Measurements from ENCODE around the gene CNTNAP5.

The CNTNAP5 gene

GRCh38 chr2:124837496-124837895 is 812.4 kb downstream of the CNTNAP5 start:
- no peak for DNase-seq

DNA sequence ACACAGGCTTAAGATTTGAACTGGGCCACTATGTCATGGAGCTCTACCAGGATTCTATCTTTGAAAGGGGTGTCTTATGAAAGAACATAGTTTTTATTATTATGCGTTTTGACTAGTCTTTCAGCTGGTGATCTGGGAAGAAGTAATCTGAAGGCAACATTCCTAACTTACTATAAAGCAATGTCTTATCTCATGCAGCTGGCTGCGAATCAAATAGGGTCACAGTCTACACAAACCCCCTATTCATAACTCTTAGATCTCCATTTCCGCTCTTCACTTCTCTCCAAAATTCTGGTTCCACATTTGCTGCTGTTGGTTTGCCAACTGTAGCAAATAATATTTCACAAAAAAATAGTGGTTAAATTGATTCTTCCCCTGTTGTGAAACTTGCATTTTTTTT is 813.3 kb downstream of the CNTNAP5 start:
- no peak for DNase-seq

- no peak for DNase-seq
These were observed 842.2 kb downstream of the CNTNAP5 start for GRCh38 chr2:124867247-124867646.

DNA sequence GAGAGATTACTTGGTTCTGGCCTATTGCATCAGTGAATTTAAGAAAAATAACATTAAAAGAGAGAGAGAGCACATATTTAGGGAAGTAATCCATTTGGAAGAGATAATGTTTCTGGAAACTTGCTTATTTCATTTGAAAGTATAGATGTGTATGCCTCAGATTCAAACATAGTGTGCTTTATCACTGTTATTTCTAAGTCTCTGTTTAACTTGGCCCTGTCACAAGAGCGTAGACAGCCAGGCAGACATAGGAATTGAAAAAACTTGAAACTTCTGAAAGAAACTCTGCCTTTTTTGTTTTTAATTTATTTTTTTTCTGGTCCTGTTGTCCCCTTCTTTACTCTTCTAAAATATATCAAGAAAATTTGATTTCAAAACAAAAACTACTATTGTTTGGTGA is 849.1 kb downstream of the CNTNAP5 start:
- no peak for DNase-seq

DNA sequence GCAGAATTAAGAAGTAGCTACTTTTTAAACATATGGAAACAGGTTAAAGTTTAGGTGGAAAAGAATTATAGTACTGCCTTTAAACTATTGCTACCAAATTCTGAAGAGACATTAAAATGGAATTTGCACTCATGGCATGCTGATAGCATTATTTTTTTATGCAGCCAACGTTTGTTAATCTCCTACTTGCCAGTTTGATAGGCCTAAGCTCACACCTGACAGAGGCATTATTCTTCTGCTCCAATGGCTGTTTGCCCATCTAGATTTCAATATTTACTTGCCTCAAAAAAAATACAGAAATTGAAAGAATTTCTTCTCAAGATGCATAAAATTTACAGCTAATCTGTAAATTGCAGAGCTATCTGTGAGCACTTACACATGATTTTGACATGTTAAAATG is 849.6 kb downstream of the CNTNAP5 start:
- no peak for DNase-seq

DNA sequence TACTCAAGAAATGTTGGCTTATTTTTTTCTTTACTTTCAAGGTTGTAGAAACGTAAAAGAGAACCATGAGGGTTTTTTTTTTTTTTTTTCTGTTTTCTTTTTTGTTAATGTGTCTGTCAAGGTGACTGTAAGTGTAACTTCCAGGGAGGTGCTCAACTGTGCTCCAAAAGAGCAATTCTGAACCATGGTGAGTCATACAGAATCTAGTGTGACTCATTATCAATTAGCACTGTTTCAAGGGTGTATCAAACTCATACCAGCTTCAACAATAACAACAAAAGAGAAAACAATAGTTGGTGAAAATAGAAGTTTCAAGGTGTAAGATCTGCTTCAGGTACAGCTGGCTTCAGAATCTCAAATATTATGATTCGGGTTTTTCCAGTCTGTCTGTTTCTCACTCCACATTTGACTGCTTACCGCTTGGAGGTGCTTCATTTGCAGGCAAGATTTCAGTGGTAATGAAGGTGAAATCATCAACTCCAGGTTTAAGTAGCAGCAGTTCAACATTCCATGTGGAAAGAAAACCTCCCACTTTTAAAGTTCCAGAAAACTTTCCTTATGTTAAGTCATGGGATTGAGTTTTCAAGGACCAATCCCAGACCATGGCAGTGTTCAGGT is 850.6 kb downstream of the CNTNAP5 start:
- no peak for DNase-seq

DNA sequence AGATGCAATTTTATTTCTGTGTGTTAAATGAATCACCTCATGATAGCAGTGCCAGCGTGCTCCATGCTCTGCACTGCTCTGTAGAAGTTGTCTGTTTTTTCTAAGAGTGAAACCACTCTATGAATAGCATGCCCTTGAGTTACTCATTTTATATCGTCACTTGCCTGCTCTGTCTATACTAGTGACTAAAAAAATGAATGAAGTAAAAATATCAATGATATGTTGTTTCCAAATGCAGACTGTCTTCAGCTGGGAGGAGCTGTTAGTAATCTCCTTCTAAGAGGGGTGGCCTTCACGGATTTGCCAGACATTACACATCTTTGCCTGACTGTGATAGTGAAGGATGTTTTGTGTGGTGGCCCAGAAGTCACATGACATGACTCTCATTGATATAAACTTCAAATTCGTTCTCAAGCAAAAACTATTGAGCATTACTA is 852.1 kb downstream of the CNTNAP5 start:
- DNase-seq = no peak

- DNase-seq = no peak
These were observed 854.6 kb downstream of the CNTNAP5 start for GRCh38 chr2:124879640-124880039.

- DNase-seq = no peak
These were observed 855.9 kb downstream of the CNTNAP5 start for GRCh38 chr2:124880995-124881394.

GRCh38 chr2:124882423-124882822 is 857.3 kb downstream of the CNTNAP5 start:
- no peak for DNase-seq

DNA sequence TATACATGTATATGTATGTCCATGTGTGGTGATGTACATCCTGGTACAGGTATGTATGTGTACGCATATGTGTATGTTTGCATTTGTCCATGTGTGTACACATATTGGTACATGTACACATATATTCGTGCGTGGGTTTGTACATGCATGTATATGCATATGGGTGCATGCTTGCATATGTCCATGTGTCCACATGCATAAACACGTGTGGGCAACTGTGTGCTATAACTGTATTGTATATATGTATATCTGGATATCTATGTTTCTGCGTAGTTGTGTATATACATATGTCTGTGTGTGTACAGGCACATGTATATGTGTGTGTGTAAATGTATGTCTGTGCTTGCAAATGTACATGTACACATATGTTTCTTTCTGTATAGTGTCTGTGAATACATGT is 858.5 kb downstream of the CNTNAP5 start:
- DNase-seq = no peak

GRCh38 chr2:124884315-124884714 is 859.2 kb downstream of the CNTNAP5 start:
- DNase-seq = no peak

GRCh38 chr2:124886216-124886615 is 861.1 kb downstream of the CNTNAP5 start:
- DNase-seq = no peak

DNA sequence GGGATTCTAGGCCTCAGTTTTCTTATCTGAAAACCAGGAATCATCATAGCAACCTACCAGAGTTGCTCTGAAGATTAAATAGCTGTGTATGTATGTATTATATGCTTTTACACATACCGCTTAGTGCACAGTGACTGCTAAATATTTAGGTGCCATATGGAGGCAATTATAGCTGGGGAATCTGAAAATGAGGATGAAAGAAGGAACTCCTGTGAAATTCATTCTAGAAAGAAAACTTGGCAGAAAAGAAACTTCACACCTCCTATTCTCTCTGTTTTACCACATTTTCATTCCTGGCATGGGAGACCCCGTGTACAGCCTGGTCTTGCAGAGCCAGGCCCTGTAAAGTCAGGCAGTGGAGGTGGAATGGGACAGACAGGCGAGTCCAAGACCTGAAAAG is 862.4 kb downstream of the CNTNAP5 start:
- DNase-seq = no peak

DNA sequence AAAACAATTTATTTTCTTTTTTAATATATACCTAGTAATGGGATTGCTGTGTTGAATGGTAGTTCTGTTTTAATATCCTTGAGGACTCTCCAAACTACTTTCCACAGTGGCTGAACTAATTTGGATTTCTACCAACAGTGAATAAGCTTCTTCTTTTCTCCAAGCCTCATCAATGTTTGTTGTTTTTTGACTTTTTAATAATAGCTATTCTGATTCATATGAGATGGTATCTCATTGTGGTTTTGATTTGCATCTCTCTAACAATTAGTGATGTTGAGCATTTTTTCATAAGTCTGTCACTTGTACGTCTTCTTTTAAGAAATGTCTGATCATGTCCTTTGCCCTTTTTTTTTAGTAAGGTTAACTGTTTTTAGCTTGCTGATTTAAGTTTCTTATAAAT is 863.3 kb downstream of the CNTNAP5 start:
- DNase-seq = no peak

DNA sequence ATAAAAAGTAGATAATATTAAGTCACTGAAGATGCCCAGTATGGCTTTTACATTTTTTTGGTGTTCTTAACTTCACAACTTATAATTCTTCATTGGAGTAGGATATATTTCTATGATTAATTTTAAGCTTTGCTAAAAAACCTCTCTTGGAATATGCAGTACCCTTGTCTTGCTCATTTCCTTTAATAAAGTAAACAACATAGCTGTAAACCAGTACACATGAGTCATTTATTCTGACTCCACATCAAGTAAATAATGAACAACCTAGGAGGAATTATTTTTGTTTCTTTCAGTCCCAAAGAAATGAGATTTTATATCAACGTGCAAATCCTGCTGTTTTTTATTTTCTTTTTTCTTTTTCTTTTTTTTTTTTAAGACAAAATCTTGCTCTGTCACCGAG is 869.1 kb downstream of the CNTNAP5 start:
- DNase-seq = no peak

GRCh38 chr2:124898827-124899226 is 873.7 kb downstream of the CNTNAP5 start:
- DNase-seq = no peak

DNA sequence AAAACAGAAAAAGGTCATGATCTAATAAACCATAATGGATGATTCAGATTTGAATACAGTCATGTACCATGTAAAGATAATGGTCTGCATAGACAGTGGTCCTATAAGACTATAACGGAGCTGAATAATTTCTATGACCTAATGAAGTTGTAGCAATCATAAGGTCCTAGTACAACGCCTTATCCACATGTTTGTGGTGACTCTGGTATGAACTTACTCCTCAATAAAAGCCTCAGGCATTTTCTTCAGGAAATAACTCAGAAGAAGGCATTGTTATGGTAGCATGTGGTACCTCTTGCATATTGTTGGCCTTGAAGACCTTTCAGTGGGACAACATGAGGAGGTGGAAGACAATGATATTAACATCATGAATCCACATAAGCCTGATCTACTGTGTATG is 883.3 kb downstream of the CNTNAP5 start:
- DNase-seq = no peak

GRCh38 chr2:124911560-124911959 is 886.5 kb downstream of the CNTNAP5 start:
- DNase-seq = no peak

GRCh38 chr2:124913868-124914267 is 888.8 kb downstream of the CNTNAP5 start:
- DNase-seq = no peak

DNA sequence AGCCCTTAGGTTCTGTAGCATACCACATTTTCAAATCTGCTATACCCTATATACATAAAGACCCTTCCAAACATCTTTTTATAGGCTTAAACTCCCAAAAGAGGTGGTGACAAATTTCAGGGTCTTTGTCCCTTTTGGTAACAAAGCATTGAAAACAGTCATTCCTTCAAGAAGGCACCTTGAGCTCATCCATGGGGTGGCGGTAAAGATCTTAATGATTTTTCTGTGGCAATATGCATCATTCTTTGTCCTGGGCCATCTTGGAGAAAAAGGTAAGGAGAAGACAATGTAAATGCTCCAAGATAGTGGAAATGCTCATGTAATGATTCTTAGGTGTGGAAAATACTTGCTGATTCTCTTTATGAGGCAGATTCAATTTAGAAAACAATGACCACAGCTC is 890.5 kb downstream of the CNTNAP5 start:
- DNase-seq = no peak

DNA sequence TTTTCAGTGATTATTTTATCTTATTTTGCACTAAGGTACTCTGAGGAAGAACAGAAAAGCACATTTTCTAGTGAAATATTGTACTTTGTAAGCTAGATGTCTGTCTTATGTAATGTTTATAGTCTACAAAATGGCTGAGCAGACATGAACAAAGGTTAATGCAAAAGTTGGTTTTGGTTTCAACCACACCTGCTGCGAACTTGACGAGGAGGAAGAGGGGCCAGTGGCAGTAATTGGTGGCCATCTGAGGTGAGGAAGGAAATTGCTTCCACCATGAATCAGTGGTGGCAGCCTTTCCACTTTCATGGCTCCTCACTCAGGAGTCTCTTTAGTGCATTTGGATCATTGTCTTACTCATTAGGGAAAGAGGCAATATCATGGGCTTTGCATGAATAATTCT is 894.2 kb downstream of the CNTNAP5 start:
- no peak for DNase-seq

DNA sequence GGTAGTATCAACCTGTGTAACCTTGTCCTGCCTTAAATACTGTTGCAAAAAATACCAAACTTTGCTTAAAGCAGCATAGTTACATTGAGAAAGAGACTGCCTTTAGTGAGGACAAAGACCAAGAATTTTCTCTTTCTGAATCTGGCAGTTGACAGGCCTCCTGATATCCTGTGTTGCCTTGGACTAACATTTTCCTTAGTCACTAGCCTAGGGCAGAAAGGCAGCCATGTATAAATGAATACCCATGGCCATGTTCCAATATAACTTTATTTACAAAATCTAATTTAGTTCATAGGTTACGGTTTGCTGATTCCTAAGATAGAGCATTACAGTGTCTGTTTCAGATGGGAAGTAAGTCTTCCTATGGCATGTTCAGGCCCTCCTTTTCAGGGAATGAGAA is 895.4 kb downstream of the CNTNAP5 start:
- no peak for DNase-seq

- no peak for DNase-seq
These were observed 896.1 kb downstream of the CNTNAP5 start for GRCh38 chr2:124921191-124921590.

DNA sequence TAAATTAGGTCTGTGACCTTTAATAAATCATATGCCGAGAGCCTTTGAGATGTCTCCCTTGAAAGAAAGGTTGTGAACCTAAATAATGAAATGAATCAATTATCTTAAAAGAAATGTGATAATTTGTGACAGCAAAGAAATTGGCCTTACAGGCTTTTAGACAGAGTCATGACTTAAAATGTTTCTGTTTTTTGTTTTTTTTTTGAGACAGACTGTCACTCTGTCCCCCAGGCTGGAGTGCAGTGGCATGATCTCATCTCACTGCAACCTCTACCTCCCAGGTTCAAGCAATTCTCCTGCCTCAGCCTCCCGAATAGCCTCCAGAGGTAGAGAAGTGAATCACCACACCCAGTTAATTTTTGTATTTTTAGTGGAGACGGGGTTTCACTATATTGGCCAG is 898.0 kb downstream of the CNTNAP5 start:
- DNase-seq = no peak

DNA sequence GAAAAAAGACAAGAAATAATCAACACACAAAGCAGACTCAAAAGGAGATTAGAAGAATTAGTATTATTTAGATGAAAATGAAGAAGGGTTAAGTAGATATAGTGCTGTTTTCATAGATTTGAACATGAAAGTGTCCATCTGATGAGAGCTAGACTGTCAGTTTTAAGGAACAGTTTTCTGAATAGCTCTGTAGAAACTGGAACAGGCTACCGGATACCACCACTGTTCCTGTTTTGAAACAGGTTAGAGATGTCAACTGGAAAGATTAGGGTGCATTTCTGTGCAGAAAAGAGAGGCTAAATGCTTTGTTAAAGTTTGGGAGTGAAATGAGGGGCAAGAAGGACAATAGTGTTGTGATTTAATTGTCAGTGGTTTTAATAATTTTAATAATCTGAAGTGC is 908.8 kb downstream of the CNTNAP5 start:
- no peak for DNase-seq

All from CD4-positive, alpha-beta T cell treated with Interleukin-15 for 1 hour (primary cell).